ENCODE results near the gene RNF13.
"Not testable (repeated sequence)": the region's sequence is repeated elsewhere in the genome, so short reads cannot be mapped to it uniquely, and the experiment has no call there.

Gene RNF13

GRCh38 chr3:149895769-149896168 is 82.8 kb downstream of the RNF13 start:
- DNase-seq (ENCODE audit: low read depth, low spot score) = no peak

GRCh38 chr3:149898771-149899170 is 85.8 kb downstream of the RNF13 start:
- DNase-seq (ENCODE audit: low read depth, low spot score) = no peak

- DNase-seq (ENCODE audit: low read depth, low spot score) = no peak
These were observed 87.3 kb downstream of the RNF13 start for GRCh38 chr3:149900322-149900721.

GRCh38 chr3:149901770-149902169 is 88.8 kb downstream of the RNF13 start:
- no peak for DNase-seq (ENCODE audit: low read depth, low spot score)

- DNase-seq (ENCODE audit: low read depth, low spot score) = no peak
These were observed 89.6 kb downstream of the RNF13 start for GRCh38 chr3:149902498-149903139.

GRCh38 chr3:149906036-149906435 is 93.0 kb downstream of the RNF13 start:
- no peak for DNase-seq (ENCODE audit: low read depth, low spot score)

- DNase-seq (ENCODE audit: low read depth, low spot score) = no peak
These were observed 95.5 kb downstream of the RNF13 start for GRCh38 chr3:149908424-149908957.

- no peak for DNase-seq (ENCODE audit: low read depth, low spot score)
These were observed 96.9 kb downstream of the RNF13 start for GRCh38 chr3:149909923-149910322.

- DNase-seq (ENCODE audit: low read depth, low spot score) = no peak
These were observed 104.2 kb downstream of the RNF13 start for GRCh38 chr3:149917124-149917667.

- no peak for DNase-seq (ENCODE audit: low read depth, low spot score)
These were observed 106.5 kb downstream of the RNF13 start for GRCh38 chr3:149919509-149919908.

GRCh38 chr3:149920119-149920518 is 107.1 kb downstream of the RNF13 start:
- DNase-seq (ENCODE audit: low read depth, low spot score) = no peak

- DNase-seq (ENCODE audit: low read depth, low spot score) = no peak
These were observed 120.0 kb downstream of the RNF13 start for GRCh38 chr3:149933008-149933407.

- no peak for DNase-seq (ENCODE audit: low read depth, low spot score)
These were observed 120.8 kb downstream of the RNF13 start for GRCh38 chr3:149933858-149934257.

- no peak for DNase-seq (ENCODE audit: low read depth, low spot score)
These were observed 121.5 kb downstream of the RNF13 start for GRCh38 chr3:149934524-149934923.

- DNase-seq (ENCODE audit: low read depth, low spot score) = no peak
These were observed 123.8 kb downstream of the RNF13 start for GRCh38 chr3:149936812-149937230.

GRCh38 chr3:149938392-149939055 is 125.5 kb downstream of the RNF13 start:
- DNase-seq (ENCODE audit: low read depth, low spot score) = not testable (repeated sequence)

GRCh38 chr3:149941186-149941585 is 128.2 kb downstream of the RNF13 start:
- no peak for DNase-seq (ENCODE audit: low read depth, low spot score)

GRCh38 chr3:149941946-149942345 is 128.9 kb downstream of the RNF13 start:
- DNase-seq (ENCODE audit: low read depth, low spot score) = no peak

GRCh38 chr3:149942409-149942808 is 129.4 kb downstream of the RNF13 start:
- no peak for DNase-seq (ENCODE audit: low read depth, low spot score)

- DNase-seq (ENCODE audit: low read depth, low spot score) = not testable (repeated sequence)
These were observed 131.0 kb downstream of the RNF13 start for GRCh38 chr3:149943966-149944365.

GRCh38 chr3:149947231-149947630 is 134.2 kb downstream of the RNF13 start:
- DNase-seq (ENCODE audit: low read depth, low spot score) = no peak

- no peak for DNase-seq (ENCODE audit: low read depth, low spot score)
These were observed 136.2 kb downstream of the RNF13 start for GRCh38 chr3:149949181-149949580.

GRCh38 chr3:149954812-149955211 is 141.8 kb downstream of the RNF13 start:
- no peak for DNase-seq (ENCODE audit: low read depth, low spot score)
